Neuronal stem cell (in vitro differentiated cells): ENCODE measurements around the gene NUDT22.

Experiments
- DNase-seq: peaks from one replicate; pipeline ENCODE4 v3.0.0-alpha.2; 2013; ENCODE audit warnings: low spot score
- H2AFZ ChIP-seq: one replicate; pipeline ENCODE4 v1.6.1; 2013; ENCODE audit warnings: mild to moderate bottlenecking, low read length, inconsistent platforms
- H2AK5ac ChIP-seq: 2 replicates; pipeline ENCODE4 v1.6.1; 2013; ENCODE audit warnings: low read depth, mild to moderate bottlenecking, inconsistent platforms, low read length, moderate library complexity, mixed read lengths
- H2BK120ac ChIP-seq: 2 replicates; pipeline ENCODE4 v1.6.1; 2013; ENCODE audit warnings: low read depth, mild to moderate bottlenecking, inconsistent platforms, low read length, moderate library complexity, mixed read lengths
- H2BK12ac ChIP-seq: one replicate; pipeline ENCODE4 v1.6.1; 2013; ENCODE audit warnings: low read length, inconsistent platforms
- H2BK15ac ChIP-seq: 2 replicates; pipeline ENCODE4 v1.6.1; 2013; ENCODE audit warnings: mild to moderate bottlenecking, low read length, inconsistent platforms, mixed read lengths
- H2BK5ac ChIP-seq: one replicate; pipeline ENCODE4 v1.6.1; 2013; ENCODE audit warnings: inconsistent platforms, mild to moderate bottlenecking, low read length, moderate library complexity
- H3K14ac ChIP-seq: one replicate; pipeline ENCODE4 v1.6.1; 2013; ENCODE audit warnings: low read length, inconsistent platforms
- H3K18ac ChIP-seq: 2 replicates; pipeline ENCODE4 v1.6.1; 2013; ENCODE audit warnings: low read length, inconsistent platforms
- H3K23ac ChIP-seq: 2 replicates; pipeline ENCODE4 v1.6.1; 2013; ENCODE audit warnings: low read depth, mild to moderate bottlenecking, mixed read lengths, low read length, inconsistent platforms; ENCODE audit not compliant: poor library complexity
- H3K27ac ChIP-seq: replicated peaks from 3 replicates; pipeline ENCODE4 v1.5.1; 2013; ENCODE audit warnings: low read length, inconsistent platforms
- H3K27me3 ChIP-seq, 3 experiments: 2 replicates each; pipeline ENCODE4 v1.6.1; 2013; ENCODE audit warnings: low read length in 3 of 3, mild to moderate bottlenecking in 2 of 3, inconsistent platforms in 1 of 3, low read depth in 1 of 3, mixed read lengths in 1 of 3, moderate library complexity in 1 of 3; ENCODE audit not compliant: control insufficient read depth in 3 of 3, insufficient read depth in 3 of 3
- H3K36me3 ChIP-seq, 2 donors: replicated peaks in 1 of 2; 2 replicates each; pipeline ENCODE4 v1.6.1; 2013; ENCODE audit warnings: low read length in 2 of 2; ENCODE audit not compliant: control insufficient read depth in 2 of 2, insufficient read depth in 2 of 2
- H3K4ac ChIP-seq: 2 replicates; pipeline ENCODE4 v1.6.1; 2013; ENCODE audit warnings: inconsistent platforms, mild to moderate bottlenecking, low read length, moderate library complexity
- H3K4me1 ChIP-seq, 2 donors: 1 replicate in 1 of 2; 2 replicates in 1 of 2; pipeline ENCODE4 v1.6.1; 2013; ENCODE audit warnings: low read length in 2 of 2, low read depth in 1 of 2; ENCODE audit not compliant: control insufficient read depth in 2 of 2, insufficient read depth in 1 of 2
- H3K4me2 ChIP-seq: one replicate; pipeline ENCODE4 v1.6.1; 2013; ENCODE audit warnings: mild to moderate bottlenecking, low read length, inconsistent platforms; ENCODE audit not compliant: insufficient read depth, poor library complexity, severe bottlenecking
- H3K4me3 ChIP-seq, 2 donors: 2 replicates each; pipeline ENCODE4 v1.5.1; 2013; ENCODE audit warnings: low read length in 2 of 2, mild to moderate bottlenecking in 2 of 2, inconsistent platforms in 1 of 2, moderate library complexity in 1 of 2
- H3K79me1 ChIP-seq: one replicate; pipeline ENCODE4 v1.6.1; 2013; ENCODE audit warnings: low read depth, mild to moderate bottlenecking, inconsistent platforms, low read length, moderate library complexity
- H3K9ac ChIP-seq: one replicate; pipeline ENCODE4 v1.6.1; 2013; ENCODE audit warnings: mild to moderate bottlenecking, low read depth, low read length, inconsistent platforms; ENCODE audit not compliant: poor library complexity
- H3K9me3 ChIP-seq, 2 donors: replicated peaks in 1 of 2; 2 replicates each; pipeline versions ENCODE3 to v1.6.1; 2013; ENCODE audit warnings: low read length in 2 of 2, mild to moderate bottlenecking in 2 of 2, inconsistent platforms in 1 of 2, low read depth in 1 of 2, mixed read lengths in 1 of 2, moderate library complexity in 1 of 2; ENCODE audit not compliant: control insufficient read depth in 2 of 2, insufficient read depth in 1 of 2
- H4K8ac ChIP-seq: one replicate; pipeline ENCODE4 v1.6.1; 2013; ENCODE audit warnings: low read depth, mild to moderate bottlenecking, inconsistent platforms, low read length, moderate library complexity
- H4K91ac ChIP-seq: one replicate; pipeline ENCODE4 v1.6.1; 2013; ENCODE audit warnings: low read length, low read depth, mild to moderate bottlenecking, inconsistent platforms; ENCODE audit not compliant: poor library complexity
- WGBS, 2 donors: extraction: QIAGEN DNeasy Blood & Tissue Kit; methylation state at CpG; one replicate each; pipeline ENCODE4 v1.1.7; 2013; ENCODE audit warnings: missing lambda C conversion rate in 2 of 2, mixed read lengths in 1 of 2; ENCODE audit not compliant: insufficient read length in 2 of 2, insufficient replicate concordance in 1 of 2; ENCODE audit errors: extremely low coverage in 2 of 2; 5-methylcytosine and 5-hydroxymethylcytosine counted together

Gene NUDT22

GRCh38 chr11:64207256-64208085, 18.6 kb upstream of the NUDT22 start:
- peak overlapping the region; percentile 22 for H2BK12ac ChIP-seq
- no peak overlapping the region for H3K14ac ChIP-seq
- H3K4ac ChIP-seq = no peak overlapping the region
- no peak overlapping the region for H3K27ac ChIP-seq
- no peak overlapping the region for H2BK5ac ChIP-seq
- H3K4me3 ChIP-seq = no peak overlapping the region
- no CpG with 5 or more reads among the region's 30 CpGs for whole genome bisulfite sequencing, 2 donors
- H3K79me1 ChIP-seq = peaks cover 2% of the 10 kb centered on the region
- H3K9ac ChIP-seq = no peak overlapping the region
- peaks cover 43 to 46% of the 10 kb centered on the region in 2 donors for H3K36me3 ChIP-seq
- H3K9me3 ChIP-seq = peaks cover 0 to 3% of the 10 kb centered on the region in 2 donors
- H4K91ac ChIP-seq = no peak overlapping the region
- no peak overlapping the region for H3K4me2 ChIP-seq
- H2BK120ac ChIP-seq = no peak overlapping the region
- H4K8ac ChIP-seq = no peak overlapping the region
- H2BK15ac ChIP-seq = no peak overlapping the region
- H3K23ac ChIP-seq = peak overlapping the region; percentile 85
- no peak for DNase-seq
- H3K27me3 ChIP-seq = no peaks in the 10 kb centered on the region
- H2AK5ac ChIP-seq = peak overlapping the region; percentile 26
- peak overlapping the region; percentile 31 for H2AFZ ChIP-seq
- peak overlapping the region; percentile 38 for H3K18ac ChIP-seq
- peaks cover 6 to 11% of the 10 kb centered on the region in 2 donors for H3K4me1 ChIP-seq

GRCh38 chr11:64208086-64208795, 17.8 kb upstream of the NUDT22 start:
- H3K18ac ChIP-seq = peak overlapping the region; percentile 19
- H3K4ac ChIP-seq = no peak overlapping the region
- no peak overlapping the region for H2BK120ac ChIP-seq
- no peaks in the 10 kb centered on the region for H3K27me3 ChIP-seq
- H3K23ac ChIP-seq = peak overlapping the region; percentile 85
- no peak overlapping the region for H3K9ac ChIP-seq
- H3K9me3 ChIP-seq = peaks cover 0 to 1% of the 10 kb centered on the region in 2 donors
- no peak overlapping the region for H3K14ac ChIP-seq
- DNase-seq = no peak
- peaks cover 35 to 38% of the 10 kb centered on the region in 2 donors for H3K36me3 ChIP-seq
- peaks cover 2% of the 10 kb centered on the region for H3K79me1 ChIP-seq
- no CpG with 5 or more reads among the region's 23 CpGs for WGBS, 2 donors
- H3K4me3 ChIP-seq = no peak overlapping the region
- no peak overlapping the region for H4K91ac ChIP-seq
- peak overlapping the region; percentile 26 for H2AK5ac ChIP-seq
- H3K4me2 ChIP-seq = no peak overlapping the region
- H2BK5ac ChIP-seq = no peak overlapping the region
- no peak overlapping the region for H3K27ac ChIP-seq
- H2BK12ac ChIP-seq = no peak overlapping the region
- no peak overlapping the region for H2BK15ac ChIP-seq
- peaks cover 2 to 11% of the 10 kb centered on the region in 2 donors for H3K4me1 ChIP-seq
- H2AFZ ChIP-seq = peak overlapping the region; percentile 31
- H4K8ac ChIP-seq = no peak overlapping the region

- no peak overlapping the region for H2BK12ac ChIP-seq
- no peak overlapping the region for H4K8ac ChIP-seq
- H2BK5ac ChIP-seq = no peak overlapping the region
- no peak overlapping the region for H2BK120ac ChIP-seq
- WGBS, 2 donors = no CpG with 5 or more reads among the region's 18 CpGs
- H3K9ac ChIP-seq = peak overlapping the region; percentile 21
- no peak overlapping the region for H2BK15ac ChIP-seq
- H3K27ac ChIP-seq = no peak overlapping the region
- peaks cover 28 to 31% of the 10 kb centered on the region in 2 donors for H3K36me3 ChIP-seq
- no peak overlapping the region for H3K4me3 ChIP-seq
- no peak overlapping the region for H3K18ac ChIP-seq
- H3K14ac ChIP-seq = peak overlapping the region; percentile 71
- no peak overlapping the region for H3K4me2 ChIP-seq
- no peaks in the 10 kb centered on the region for H3K27me3 ChIP-seq
- H3K23ac ChIP-seq = peak overlapping the region; percentile 10
- H4K91ac ChIP-seq = no peak overlapping the region
- H3K4me1 ChIP-seq = peaks cover 0 to 11% of the 10 kb centered on the region in 2 donors
- no peak overlapping the region for H3K4ac ChIP-seq
- no peak overlapping the region for H2AFZ ChIP-seq
- DNase-seq = no peak
- H3K79me1 ChIP-seq = peaks cover 2% of the 10 kb centered on the region
- peaks cover 0 to 1% of the 10 kb centered on the region in 2 donors for H3K9me3 ChIP-seq
- H2AK5ac ChIP-seq = no peak overlapping the region
Measured at GRCh38 chr11:64208796-64209562, 17.1 kb upstream of the NUDT22 start.
